ENCODE data around the gene ZNF609. TPM values are rescaled to one million over a fixed set of nuclear protein-coding genes. Genes with fewer than 3 reads are reported as not detected.
A peak's percentile ranks its signal among the peaks of the same experiment; 100 is the strongest.
"Not testable (repeated sequence)": the region's sequence is repeated elsewhere in the genome, so short reads cannot be mapped to it uniquely, and the experiment has no call there.

ZNF609 gene
- polyA plus RNA-seq, 1 experiment, result 28.9 TPM

DNA sequence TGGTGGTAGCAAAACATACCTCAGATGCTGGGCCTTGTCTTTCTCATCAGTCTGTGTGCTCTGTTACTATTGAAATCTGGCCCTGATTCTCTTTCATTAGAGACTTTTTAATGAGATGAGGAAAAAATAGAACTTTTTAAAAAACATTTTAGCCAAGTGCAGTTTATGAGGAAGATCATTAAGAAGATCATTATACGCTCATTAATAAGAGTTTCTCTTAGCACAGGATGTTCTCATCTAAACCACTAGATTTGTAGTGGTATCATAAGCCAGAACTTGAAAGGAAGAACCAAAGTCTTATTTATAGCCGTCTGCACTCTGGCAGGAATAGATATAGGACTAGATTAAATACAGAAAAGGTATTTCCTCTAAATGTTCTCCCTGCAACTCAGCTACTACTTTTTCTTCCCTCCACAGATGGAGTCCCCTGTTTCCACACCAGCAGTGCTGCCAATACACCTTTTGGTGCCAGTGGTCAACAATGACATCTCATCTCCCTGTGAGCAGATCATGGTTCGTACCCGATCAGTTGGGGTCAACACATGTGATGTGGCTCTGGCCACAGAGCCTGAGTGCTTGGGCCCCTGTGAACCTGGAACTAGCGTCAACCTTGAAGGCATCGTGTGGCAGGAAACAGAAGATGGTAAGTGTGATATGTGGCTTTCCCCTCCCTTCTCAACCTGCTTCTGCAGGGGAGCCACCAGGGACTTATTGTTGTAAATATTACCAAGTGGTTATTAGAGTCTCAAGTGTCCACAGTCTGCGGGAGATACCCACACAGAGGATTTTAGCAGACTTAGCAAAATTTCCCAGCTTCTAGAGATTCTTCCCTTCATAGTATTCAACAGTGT lies 162.3 kb downstream of the ZNF609 start:
- CTCF ChIA-PET, result no interaction called here
- Histone ChIP-seq H3K9me3 (ENCODE audit: control insufficient read depth, insufficient read depth, low read length) (no peaks in the 10 kb centered on the region), H3K27me3 (ENCODE audit: control insufficient read depth, insufficient read depth, low read length) (no peaks in the 10 kb centered on the region), H3K27ac (ENCODE audit: low read depth, low read length) (no peak overlapping the region), H3K4me3 (ENCODE audit: low read depth, low read length) (no peak overlapping the region)
- POLR2A ChIA-PET, result no interaction called here
- DNase-seq (ENCODE audit: low read depth, low spot score), result no peak
- no peak for TF ChIP-seq CTCF (IDR thresholded peaks at IDR 0.05; ENCODE audit: low read depth, low read length)

DNA sequence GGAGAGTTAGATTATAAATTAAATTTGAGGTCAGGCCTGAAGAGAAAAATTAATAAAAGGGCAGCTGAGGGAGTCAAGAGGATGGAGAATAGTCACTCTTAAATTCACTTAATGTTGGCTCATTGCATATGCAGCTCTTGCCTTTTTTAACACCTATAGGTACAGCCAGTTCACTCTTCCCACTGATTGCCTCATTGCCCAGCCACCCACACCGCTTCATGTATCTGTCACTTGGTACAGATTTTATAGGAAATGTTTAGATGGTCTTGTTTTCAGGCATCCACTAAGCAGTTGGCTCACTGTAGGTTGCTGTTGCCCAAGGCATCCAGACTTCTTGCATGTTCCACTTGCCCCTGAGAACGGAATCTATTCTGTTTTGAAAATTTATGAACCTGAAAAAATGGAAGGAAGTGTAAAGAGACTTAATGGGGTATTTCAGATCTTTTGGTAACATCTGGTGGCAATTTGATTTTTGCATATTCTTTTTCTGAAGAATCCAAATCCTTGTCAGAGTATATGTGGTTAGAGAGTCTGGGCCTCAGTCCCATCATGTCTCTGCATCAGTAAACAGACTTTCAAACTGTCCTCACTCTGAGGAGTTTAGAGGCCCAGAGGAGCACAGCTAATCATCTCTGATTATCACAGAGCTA lies 163.1 kb downstream of the ZNF609 start:
- TF ChIP-seq CTCF (IDR thresholded peaks at IDR 0.05; ENCODE audit: low read depth, low read length), result no peak
- ChIA-PET POLR2A (no interaction called here), CTCF (no interaction called here)
- no peaks in the 10 kb centered on the region for H3K27me3 ChIP-seq (ENCODE audit: control insufficient read depth, insufficient read depth, low read length)
- no peak overlapping the region for H3K4me3 ChIP-seq (ENCODE audit: low read depth, low read length)
- no peaks in the 10 kb centered on the region for H3K9me3 ChIP-seq (ENCODE audit: control insufficient read depth, insufficient read depth, low read length)
- no peak for DNase-seq (ENCODE audit: low read depth, low spot score)
- no peak overlapping the region for H3K27ac ChIP-seq (ENCODE audit: low read depth, low read length)

DNA sequence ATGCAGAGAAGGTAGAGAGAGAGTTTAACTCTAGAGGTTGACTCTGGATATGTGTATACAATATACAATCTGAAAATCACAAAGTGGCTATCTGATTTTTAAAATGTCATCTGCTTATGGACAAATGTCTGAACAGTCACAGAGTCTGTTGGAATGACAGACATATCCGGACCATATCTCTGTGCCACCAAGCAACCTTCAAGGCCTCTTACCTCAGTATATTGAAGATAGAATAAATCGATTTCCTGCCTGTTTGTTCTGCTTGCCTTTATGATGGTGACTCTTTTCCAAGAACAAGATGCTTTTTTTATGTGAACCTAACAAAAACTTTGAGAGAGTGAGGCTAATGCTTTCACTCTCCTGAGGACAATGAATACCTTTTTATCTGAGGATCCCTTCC lies 163.9 kb downstream of the ZNF609 start:
- no peaks in the 10 kb centered on the region for H3K9me3 ChIP-seq (ENCODE audit: control insufficient read depth, insufficient read depth, low read length)
- no peak for TF ChIP-seq CTCF (IDR thresholded peaks at IDR 0.05; ENCODE audit: low read depth, low read length)
- ChIA-PET CTCF (no interaction called here), POLR2A (no interaction called here)
- DNase-seq (ENCODE audit: low read depth, low spot score), result no peak
- no peak overlapping the region for H3K4me3 ChIP-seq (ENCODE audit: low read depth, low read length)
- H3K27ac ChIP-seq (ENCODE audit: low read depth, low read length), result no peak overlapping the region
- H3K27me3 ChIP-seq (ENCODE audit: control insufficient read depth, insufficient read depth, low read length), result no peaks in the 10 kb centered on the region

DNA sequence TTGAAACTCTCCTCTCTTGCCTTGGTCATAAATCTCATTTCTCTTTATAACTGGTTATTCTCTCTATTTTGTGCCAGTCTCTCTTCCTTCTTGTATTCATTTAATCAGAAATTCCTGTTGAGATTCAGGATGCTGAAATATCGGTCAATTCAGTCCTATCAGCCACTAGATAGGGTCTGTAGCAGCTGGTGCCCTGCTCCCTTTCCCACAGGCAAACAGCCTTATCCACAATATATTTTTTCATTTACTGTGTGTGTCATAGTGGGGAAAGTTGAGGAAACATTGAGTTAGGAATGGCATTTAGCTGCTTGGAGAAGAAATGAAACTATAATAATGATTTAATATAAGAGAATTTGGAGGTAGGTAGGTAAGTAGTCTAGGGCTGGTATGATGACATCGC lies 168.7 kb downstream of the ZNF609 start:
- CTCF ChIA-PET, result no interaction called here
- TF ChIP-seq CTCF (IDR thresholded peaks at IDR 0.05; ENCODE audit: low read depth, low read length), result no peak
- no peak overlapping the region for H3K27ac ChIP-seq (ENCODE audit: low read depth, low read length)
- no peak overlapping the region for H3K4me3 ChIP-seq (ENCODE audit: low read depth, low read length)
- POLR2A ChIA-PET, result no interaction called here
- no peaks in the 10 kb centered on the region for H3K27me3 ChIP-seq (ENCODE audit: control insufficient read depth, insufficient read depth, low read length)
- no peaks in the 10 kb centered on the region for H3K9me3 ChIP-seq (ENCODE audit: control insufficient read depth, insufficient read depth, low read length)
- no peak for DNase-seq (ENCODE audit: low read depth, low spot score)

- DNase-seq (ENCODE audit: low read depth, low spot score), result peak; percentile 29
- Histone ChIP-seq H3K27me3 (ENCODE audit: control insufficient read depth, insufficient read depth, low read length) (no peaks in the 10 kb centered on the region), H3K27ac (ENCODE audit: low read depth, low read length) (no peak overlapping the region), H3K9me3 (ENCODE audit: control insufficient read depth, insufficient read depth, low read length) (no peaks in the 10 kb centered on the region), H3K4me3 (ENCODE audit: low read depth, low read length) (no peak overlapping the region)
- peak; percentile 26; the same call in 1 of the 2 replicates for TF ChIP-seq CTCF (IDR thresholded peaks at IDR 0.05; ENCODE audit: low read depth, low read length)
- POLR2A ChIA-PET, result no interaction called here
- CTCF ChIA-PET, result no interaction called here
Observed at GRCh38 chr15:64630396-64631107, 170.2 kb downstream of the ZNF609 start.

DNA sequence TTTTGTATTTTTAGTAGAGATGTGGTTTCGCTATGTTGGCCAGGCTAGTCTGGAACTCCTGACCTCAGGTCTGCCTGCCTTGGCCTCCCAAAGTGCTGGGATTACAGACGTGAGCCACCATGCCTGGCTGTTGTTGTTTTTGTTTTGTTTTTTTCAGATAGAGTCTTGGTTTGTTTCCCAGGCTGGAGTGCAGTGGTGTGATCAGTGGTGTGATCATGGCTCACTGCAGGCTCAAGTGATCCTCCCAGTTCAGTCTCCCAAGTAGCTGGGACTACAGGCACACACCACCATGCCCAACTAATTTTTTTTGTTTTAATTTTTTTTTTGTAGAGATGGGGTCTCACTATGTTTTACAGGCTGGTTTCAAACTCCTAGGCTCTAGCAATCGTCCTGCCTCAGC lies 172.3 kb downstream of the ZNF609 start:
- CTCF ChIA-PET; H3K27ac ChIP-seq (ENCODE audit: low read depth, low read length); H3K27me3 ChIP-seq (ENCODE audit: control insufficient read depth, insufficient read depth, low read length); H3K9me3 ChIP-seq (ENCODE audit: control insufficient read depth, insufficient read depth, low read length); DNase-seq (ENCODE audit: low read depth, low spot score); H3K4me3 ChIP-seq (ENCODE audit: low read depth, low read length); POLR2A ChIA-PET: not testable (repeated sequence)
